ENCODE data around the gene COMT.

COMT gene

DNA sequence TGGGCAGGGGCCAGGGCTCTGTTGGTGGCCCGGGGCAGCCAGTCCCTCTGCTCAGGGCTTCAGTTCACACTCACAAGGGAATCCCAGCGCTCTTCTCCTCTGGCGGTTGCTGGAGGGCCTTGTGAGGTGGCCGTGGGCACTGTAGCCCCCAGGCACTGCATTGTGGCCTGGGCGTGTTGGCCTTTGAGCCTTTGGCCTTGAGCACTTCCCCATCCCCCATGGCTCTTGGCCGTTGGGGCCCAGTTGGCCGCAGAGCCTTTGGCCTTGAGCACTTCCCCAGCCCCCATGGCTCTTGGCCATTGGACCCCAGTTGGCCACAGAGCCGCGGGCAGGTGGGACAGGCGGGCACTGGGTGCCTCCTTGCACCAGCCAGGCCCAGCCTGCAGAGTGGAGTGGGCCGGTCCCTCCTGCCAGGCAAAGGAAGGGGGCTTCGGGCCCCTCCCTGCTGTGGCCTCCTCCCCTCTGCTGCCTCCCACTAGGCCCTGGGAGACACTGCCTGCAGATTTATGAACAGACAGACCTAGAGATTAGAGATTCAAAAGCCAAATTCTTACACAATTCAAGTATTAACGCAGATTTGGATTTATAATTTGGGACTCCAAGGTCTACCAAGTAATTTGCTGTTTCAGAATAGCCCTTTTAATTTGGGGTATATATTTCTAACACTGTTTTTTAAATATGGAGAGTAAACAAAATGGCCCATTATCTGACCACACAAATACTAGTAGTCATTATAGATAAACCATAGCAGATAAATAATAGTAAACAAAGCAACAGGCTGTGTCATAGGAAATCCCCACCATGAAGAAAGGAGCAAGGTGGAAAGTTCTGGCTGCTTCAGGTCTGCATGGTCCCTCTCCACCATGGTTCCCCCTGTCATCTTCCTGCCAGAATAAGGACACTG is 18.3 kb downstream of the COMT start:
- 24 to 32% methylated on average over 6 to 10 of the region's 13 CpGs for WGBS, 2 experiments (ENCODE audit: insufficient coverage in 2 of 2)
- H3K36me3 ChIP-seq (ENCODE audit: control insufficient read depth, insufficient read depth, low read length), result no peaks in the 10 kb centered on the region
- H3K27ac ChIP-seq (ENCODE audit: low read depth, low read length, severe bottlenecking), result no peak overlapping the region
- H3K9me3 ChIP-seq (ENCODE audit: control insufficient read depth, low read length), result no peaks in the 10 kb centered on the region
- H3K4me1 ChIP-seq (ENCODE audit: control insufficient read depth, insufficient read depth, low read length, poor library complexity, severe bottlenecking), result peaks cover 14% of the 10 kb centered on the region
- no peak overlapping the region for H3K4me3 ChIP-seq (ENCODE audit: extremely low read depth, insufficient read depth, low read length, poor library complexity, severe bottlenecking)

DNA sequence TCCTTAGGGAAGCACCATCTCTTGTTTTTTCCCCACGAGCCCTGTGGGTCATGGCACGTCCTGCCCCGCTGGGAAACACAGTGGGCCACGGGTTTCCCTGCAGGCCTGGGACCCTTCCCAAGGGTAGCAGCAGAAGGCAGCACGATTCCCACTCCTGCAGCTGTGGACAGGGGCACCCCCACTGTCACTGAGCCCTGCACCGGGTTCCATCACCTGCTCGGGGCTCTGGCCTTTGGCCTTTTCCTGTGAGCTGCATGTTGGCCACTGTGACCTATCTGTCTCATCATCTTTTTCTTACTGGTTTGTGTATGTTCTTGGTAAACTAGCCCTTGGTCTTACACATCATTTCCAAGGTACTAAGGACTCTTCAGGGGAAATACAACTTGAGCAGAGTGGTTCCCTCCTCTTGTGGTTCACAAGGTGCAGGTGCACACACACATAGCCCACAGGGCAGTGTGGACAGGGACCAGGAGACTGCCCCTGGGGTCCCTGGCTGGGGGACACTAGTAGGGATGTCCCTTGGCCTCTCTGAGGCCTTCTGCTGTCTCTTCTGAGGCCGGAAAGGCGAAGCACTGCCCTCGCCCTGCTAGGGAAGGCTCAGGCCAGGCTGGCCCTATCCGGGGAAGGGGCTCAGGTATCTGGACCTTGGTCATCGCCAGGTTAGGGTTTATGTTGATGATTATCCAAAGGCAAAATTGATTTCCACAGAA is 19.1 kb downstream of the COMT start:
- Histone ChIP-seq H3K27ac (ENCODE audit: low read depth, low read length, severe bottlenecking) (no peak overlapping the region), H3K4me1 (ENCODE audit: control insufficient read depth, insufficient read depth, low read length, poor library complexity, severe bottlenecking) (peaks cover 14% of the 10 kb centered on the region), H3K4me3 (ENCODE audit: extremely low read depth, insufficient read depth, low read length, poor library complexity, severe bottlenecking) (no peak overlapping the region), H3K9me3 (ENCODE audit: control insufficient read depth, low read length) (no peaks in the 10 kb centered on the region), H3K36me3 (ENCODE audit: control insufficient read depth, insufficient read depth, low read length) (no peaks in the 10 kb centered on the region)
- WGBS, 2 experiments (ENCODE audit: insufficient coverage in 2 of 2), result 92 to 95% methylated on average over 12 of the region's 12 CpGs

DNA sequence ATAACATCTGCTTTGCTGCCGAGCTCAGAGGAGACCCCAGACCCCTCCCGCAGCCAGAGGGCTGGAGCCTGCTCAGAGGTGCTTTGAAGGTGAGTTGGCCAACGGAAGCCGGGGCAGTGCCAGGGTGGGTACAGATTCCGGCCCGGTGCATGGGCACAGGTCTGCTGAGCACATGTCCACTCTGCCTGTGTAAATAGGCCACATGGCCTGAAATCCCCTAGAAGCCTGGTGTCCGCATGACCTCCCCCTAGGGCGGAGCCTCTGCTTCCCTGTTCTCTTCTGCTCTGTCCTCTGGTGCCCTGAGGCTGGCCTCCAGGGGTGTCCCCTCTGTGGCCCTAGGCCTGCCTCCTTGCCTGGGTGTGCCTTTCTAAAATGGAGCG is 19.6 kb downstream of the COMT start:
- WGBS, 2 experiments (ENCODE audit: insufficient coverage in 2 of 2), result 91 to 93% methylated on average over 9 of the region's 9 CpGs
- Histone ChIP-seq H3K27ac (ENCODE audit: low read depth, low read length, severe bottlenecking) (no peak overlapping the region), H3K4me1 (ENCODE audit: control insufficient read depth, insufficient read depth, low read length, poor library complexity, severe bottlenecking) (peaks cover 14% of the 10 kb centered on the region), H3K36me3 (ENCODE audit: control insufficient read depth, insufficient read depth, low read length) (no peaks in the 10 kb centered on the region), H3K4me3 (ENCODE audit: extremely low read depth, insufficient read depth, low read length, poor library complexity, severe bottlenecking) (no peak overlapping the region), H3K9me3 (ENCODE audit: control insufficient read depth, low read length) (no peaks in the 10 kb centered on the region)

DNA sequence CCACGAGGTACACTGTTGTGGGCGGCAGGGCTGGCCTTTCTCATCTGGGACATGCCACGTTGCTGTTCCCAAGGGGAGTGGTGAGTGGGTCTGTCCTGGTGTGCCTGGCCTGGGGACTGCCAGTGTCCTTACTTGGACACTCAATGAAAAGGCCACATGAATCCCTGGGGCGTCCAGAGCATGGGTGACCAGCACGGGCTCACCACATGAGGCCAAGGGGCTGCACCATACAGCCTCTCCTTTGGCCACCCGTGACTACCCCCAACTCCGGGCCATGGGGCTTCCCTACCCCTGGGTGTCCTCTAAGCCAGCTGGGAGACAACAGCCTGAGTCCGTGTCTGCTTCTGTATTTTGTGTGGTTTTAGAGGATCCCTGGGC is 20.3 kb downstream of the COMT start:
- H3K27ac ChIP-seq (ENCODE audit: low read depth, low read length, severe bottlenecking), result no peak overlapping the region
- WGBS, 2 experiments (ENCODE audit: insufficient coverage in 2 of 2), result 90 to 92% methylated on average over 6 of the region's 8 CpGs
- H3K36me3 ChIP-seq (ENCODE audit: control insufficient read depth, insufficient read depth, low read length), result no peaks in the 10 kb centered on the region
- H3K4me3 ChIP-seq (ENCODE audit: extremely low read depth, insufficient read depth, low read length, poor library complexity, severe bottlenecking), result no peak overlapping the region
- peaks cover 14% of the 10 kb centered on the region for H3K4me1 ChIP-seq (ENCODE audit: control insufficient read depth, insufficient read depth, low read length, poor library complexity, severe bottlenecking)
- no peaks in the 10 kb centered on the region for H3K9me3 ChIP-seq (ENCODE audit: control insufficient read depth, low read length)

DNA sequence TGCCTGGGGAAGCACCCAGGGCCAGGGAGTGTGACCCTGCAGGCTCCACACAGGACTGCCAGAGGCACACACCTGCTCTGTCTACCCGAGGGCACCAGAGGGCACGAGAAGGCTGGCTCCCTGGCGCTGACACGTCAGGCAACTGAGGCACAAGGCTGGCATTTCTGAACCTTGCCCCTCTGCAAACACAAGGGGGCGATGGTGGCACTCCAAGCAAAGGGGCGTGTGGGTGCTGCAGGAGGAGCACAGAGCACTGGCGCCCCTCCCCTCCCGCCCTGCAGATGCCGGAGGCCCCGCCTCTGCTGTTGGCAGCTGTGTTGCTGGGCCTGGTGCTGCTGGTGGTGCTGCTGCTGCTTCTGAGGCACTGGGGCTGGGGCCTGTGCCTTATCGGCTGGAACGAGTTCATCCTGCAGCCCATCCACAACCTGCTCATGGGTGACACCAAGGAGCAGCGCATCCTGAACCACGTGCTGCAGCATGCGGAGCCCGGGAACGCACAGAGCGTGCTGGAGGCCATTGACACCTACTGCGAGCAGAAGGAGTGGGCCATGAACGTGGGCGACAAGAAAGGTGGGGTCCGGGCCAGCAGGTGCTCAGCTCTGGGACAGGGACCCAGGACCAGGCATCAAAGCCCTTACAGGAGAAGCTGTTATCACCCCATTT is 20.8 kb downstream of the COMT start:
- peaks cover 19% of the 10 kb centered on the region for H3K4me1 ChIP-seq (ENCODE audit: control insufficient read depth, insufficient read depth, low read length, poor library complexity, severe bottlenecking)
- no peak overlapping the region for H3K27ac ChIP-seq (ENCODE audit: low read depth, low read length, severe bottlenecking)
- no peaks in the 10 kb centered on the region for H3K9me3 ChIP-seq (ENCODE audit: control insufficient read depth, low read length)
- H3K4me3 ChIP-seq (ENCODE audit: extremely low read depth, insufficient read depth, low read length, poor library complexity, severe bottlenecking), result no peak overlapping the region
- WGBS, 2 experiments (ENCODE audit: insufficient coverage in 2 of 2), result 59 to 63% methylated on average over 19 of the region's 22 CpGs
- H3K36me3 ChIP-seq (ENCODE audit: control insufficient read depth, insufficient read depth, low read length), result no peaks in the 10 kb centered on the region

DNA sequence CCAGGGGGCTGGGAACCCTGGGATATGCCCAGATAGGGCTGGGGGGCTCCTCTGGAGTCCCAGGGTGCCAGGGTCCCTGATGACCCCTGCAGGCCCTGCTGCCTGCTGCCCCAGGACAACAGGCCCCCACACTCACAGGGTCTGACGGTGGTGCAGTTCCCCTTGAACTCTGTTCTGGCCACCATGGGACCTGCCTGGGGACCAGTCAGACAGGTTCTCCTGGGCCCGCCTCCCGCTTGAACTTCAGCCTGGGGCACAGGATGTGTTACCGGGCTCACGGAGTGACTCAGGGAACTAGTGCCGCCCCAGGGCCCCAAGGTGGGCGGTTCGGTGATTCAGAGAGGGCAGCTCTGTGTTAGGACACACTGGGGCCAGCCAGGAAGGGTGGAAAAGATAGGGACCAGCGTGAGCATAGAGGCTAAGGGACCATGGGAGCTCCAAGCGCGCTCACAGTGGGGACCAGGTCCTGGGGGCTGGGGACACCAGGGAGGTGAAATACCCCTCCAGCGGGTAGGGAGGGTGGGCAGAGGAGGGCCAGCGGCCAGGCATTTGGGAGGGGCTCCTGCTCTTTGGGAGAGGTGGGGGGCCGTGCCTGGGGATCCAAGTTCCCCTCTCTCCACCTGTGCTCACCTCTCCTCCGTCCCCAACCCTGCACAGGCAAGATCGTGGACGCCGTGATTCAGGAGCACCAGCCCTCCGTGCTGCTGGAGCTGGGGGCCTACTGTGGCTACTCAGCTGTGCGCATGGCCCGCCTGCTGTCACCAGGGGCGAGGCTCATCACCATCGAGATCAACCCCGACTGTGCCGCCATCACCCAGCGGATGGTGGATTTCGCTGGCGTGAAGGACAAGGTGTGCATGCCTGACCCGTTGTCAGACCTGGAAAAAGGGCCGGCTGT is 21.6 kb downstream of the COMT start:
- peaks cover 1% of the 10 kb centered on the region for H3K36me3 ChIP-seq (ENCODE audit: control insufficient read depth, insufficient read depth, low read length)
- 87 to 90% methylated on average over 29 of the region's 30 CpGs for WGBS, 2 experiments (ENCODE audit: insufficient coverage in 2 of 2)
- H3K27ac ChIP-seq (ENCODE audit: low read depth, low read length, severe bottlenecking), result no peak overlapping the region
- H3K4me1 ChIP-seq (ENCODE audit: control insufficient read depth, insufficient read depth, low read length, poor library complexity, severe bottlenecking), result peaks cover 19% of the 10 kb centered on the region
- no peaks in the 10 kb centered on the region for H3K9me3 ChIP-seq (ENCODE audit: control insufficient read depth, low read length)
- H3K4me3 ChIP-seq (ENCODE audit: extremely low read depth, insufficient read depth, low read length, poor library complexity, severe bottlenecking), result no peak overlapping the region

DNA sequence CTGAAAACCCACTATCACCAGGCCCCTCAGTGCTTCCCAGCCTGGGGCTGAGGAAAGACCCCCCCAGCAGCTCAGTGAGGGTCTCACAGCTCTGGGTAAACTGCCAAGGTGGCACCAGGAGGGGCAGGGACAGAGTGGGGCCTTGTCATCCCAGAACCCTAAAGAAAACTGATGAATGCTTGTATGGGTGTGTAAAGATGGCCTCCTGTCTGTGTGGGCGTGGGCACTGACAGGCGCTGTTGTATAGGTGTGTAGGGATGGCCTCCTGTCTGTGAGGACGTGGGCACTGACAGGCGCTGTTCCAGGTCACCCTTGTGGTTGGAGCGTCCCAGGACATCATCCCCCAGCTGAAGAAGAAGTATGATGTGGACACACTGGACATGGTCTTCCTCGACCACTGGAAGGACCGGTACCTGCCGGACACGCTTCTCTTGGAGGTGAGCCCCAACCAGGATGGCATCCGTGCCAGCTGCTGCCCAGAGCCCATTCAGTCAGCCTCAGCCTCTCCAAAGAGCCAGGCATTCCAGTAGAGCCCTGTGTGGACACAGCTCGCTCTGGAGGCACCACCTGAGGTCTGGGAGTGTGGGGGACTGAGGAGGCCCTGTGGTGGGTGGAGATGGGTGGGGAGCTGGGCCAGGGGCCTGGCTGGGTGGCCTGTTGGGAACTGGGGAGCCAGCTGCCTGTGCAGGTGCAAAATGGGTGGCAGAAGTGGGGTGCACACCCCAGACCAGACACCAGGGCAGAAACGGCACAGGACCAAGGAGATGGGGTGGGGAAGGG is 22.5 kb downstream of the COMT start:
- H3K36me3 ChIP-seq (ENCODE audit: control insufficient read depth, insufficient read depth, low read length), result peaks cover 7% of the 10 kb centered on the region
- no peaks in the 10 kb centered on the region for H3K9me3 ChIP-seq (ENCODE audit: control insufficient read depth, low read length)
- 92 to 94% methylated on average over 9 to 12 of the region's 12 CpGs for WGBS, 2 experiments (ENCODE audit: insufficient coverage in 2 of 2)
- H3K27ac ChIP-seq (ENCODE audit: low read depth, low read length, severe bottlenecking), result no peak overlapping the region
- no peak overlapping the region for H3K4me3 ChIP-seq (ENCODE audit: extremely low read depth, insufficient read depth, low read length, poor library complexity, severe bottlenecking)
- peaks cover 13% of the 10 kb centered on the region for H3K4me1 ChIP-seq (ENCODE audit: control insufficient read depth, insufficient read depth, low read length, poor library complexity, severe bottlenecking)

DNA sequence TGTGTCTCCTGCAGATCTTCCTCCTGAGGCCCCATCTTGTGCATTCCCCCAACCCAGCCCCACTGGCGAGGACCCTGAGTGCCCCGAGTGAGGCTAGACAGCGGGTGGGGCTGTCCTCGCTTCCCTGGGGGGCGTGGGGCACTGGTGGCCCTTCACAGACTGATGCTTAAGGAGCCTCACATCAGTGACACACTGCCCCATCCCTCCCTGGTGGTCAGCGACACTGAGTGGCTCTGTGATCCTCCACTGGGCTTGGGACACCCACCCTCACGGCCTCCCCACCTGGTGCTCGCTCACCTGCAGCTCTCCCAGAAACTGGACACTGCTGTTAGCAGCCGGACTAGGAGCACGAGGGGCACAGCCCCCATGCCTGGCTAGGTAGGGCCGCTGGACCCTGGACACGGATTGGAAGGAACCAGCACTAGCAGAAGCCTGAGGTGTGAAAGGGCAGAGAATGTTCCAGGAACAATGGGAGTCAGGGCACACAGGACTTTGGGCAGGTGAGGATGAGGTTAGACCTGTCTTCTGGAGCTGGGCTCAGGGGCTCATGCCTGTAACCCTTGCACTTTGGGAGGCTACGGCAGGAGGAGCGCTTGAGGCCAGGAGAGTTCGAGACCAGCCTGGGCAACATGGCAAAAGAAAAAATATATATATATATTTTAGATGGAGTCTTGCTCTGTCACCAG is 23.3 kb downstream of the COMT start:
- Histone ChIP-seq H3K4me1 (ENCODE audit: control insufficient read depth, insufficient read depth, low read length, poor library complexity, severe bottlenecking) (peaks cover 12% of the 10 kb centered on the region), H3K4me3 (ENCODE audit: extremely low read depth, insufficient read depth, low read length, poor library complexity, severe bottlenecking) (no peak overlapping the region), H3K36me3 (ENCODE audit: control insufficient read depth, insufficient read depth, low read length) (peaks cover 7% of the 10 kb centered on the region), H3K9me3 (ENCODE audit: control insufficient read depth, low read length) (no peaks in the 10 kb centered on the region), H3K27ac (ENCODE audit: low read depth, low read length, severe bottlenecking) (no peak overlapping the region)
- 92 to 96% methylated on average over 7 to 12 of the region's 15 CpGs for WGBS, 2 experiments (ENCODE audit: insufficient coverage in 2 of 2)
